Tibial nerve (tissue), 4 donors: ENCODE data around the gene SAPCD2.

Source experiments
- CTCF ChIP-seq, 5 experiments: fragments of 200-600 bp in 3 of 5; fragments of 450-650 bp in 2 of 5; sonication (generic) in 3 of 5; IDR thresholded peaks; one replicate each; pipeline ENCODE4 v1.5.1; 2016 to 2019; ENCODE audit warnings: antibody characterized with exemption in 5 of 5, mild to moderate bottlenecking in 3 of 5, moderate library complexity in 2 of 5
- EP300 ChIP-seq, 2 donors: sonication (generic); formaldehyde crosslinking; IDR thresholded peaks; one replicate each; pipeline ENCODE4 v1.6.1; 2017; ENCODE audit warnings: antibody characterized with exemption in 2 of 2, mild to moderate bottlenecking in 1 of 2
- POLR2A ChIP-seq, 2 donors: fragments of 450-650 bp; IDR thresholded peaks; one replicate each; pipeline ENCODE4 v1.6.1; 2017; ENCODE audit warnings: antibody characterized with exemption in 2 of 2, mild to moderate bottlenecking in 2 of 2, moderate library complexity in 2 of 2

- TF ChIP-seq CTCF (IDR thresholded peaks at IDR 0.05) (no peak), POLR2A (IDR thresholded peaks at IDR 0.05) (no peak), EP300 (IDR thresholded peaks at IDR 0.05) (no peak)
Observed at GRCh38 chr9:137103206-137103999, 33.0 kb upstream of the SAPCD2 start.
